DND-41 (cell line): Measurements from ENCODE around the gene MGME1.

ENCODE experiments used
- CTCF ChIP-seq: IDR thresholded peaks from 2 replicates; pipeline ENCODE4 v1.5.1; 2012; ENCODE audit warnings: borderline replicate concordance, low read length, moderate library complexity, mild to moderate bottlenecking; ENCODE audit not compliant: poor library complexity, severe bottlenecking; ENCODE audit errors: extremely low read depth
- EZH2 ChIP-seq: IDR thresholded peaks from 3 replicates; pipeline ENCODE4 v1.6.1; 2012; ENCODE audit warnings: borderline replicate concordance, low read depth, mild to moderate bottlenecking, moderate library complexity, low read length, inconsistent platforms; ENCODE audit not compliant: severe bottlenecking

DNA sequence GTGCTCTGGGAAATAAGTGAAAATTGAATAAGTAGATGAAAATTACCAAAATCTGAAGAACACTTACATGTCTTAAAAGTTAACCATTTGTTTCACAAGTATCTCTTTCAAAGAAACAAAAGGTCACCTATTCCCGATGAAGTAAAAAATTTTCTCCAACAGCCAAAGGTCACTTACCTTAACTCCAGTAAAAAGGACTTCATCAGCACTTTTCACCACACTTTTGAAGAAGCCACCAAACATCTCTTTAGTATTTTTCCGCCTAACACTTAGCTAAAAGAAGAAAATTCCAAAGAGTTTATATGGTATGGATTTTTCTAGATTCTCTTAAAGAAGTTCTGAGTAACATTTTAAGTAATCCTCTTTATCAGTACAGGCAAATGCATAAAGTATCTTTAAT lies 17.5 kb upstream of the MGME1 start:
- TF ChIP-seq CTCF (no peak), EZH2 (no peak)
